ENCODE results near the gene CFAP74.
"Not testable (repeated sequence)": the region's sequence is repeated elsewhere in the genome, so short reads cannot be mapped to it uniquely, and the experiment has no call there.

The CFAP74 gene

GRCh38 chr1:1892763-1893120 is 110.8 kb downstream of the CFAP74 start:
- no peak overlapping the region for H3K4me3 ChIP-seq (ENCODE audit: low read depth, low read length)
- TF ChIP-seq CTCF (IDR thresholded peaks at IDR 0.05; ENCODE audit: borderline replicate concordance, insufficient read depth, low read depth, low read length): no peak

- TF ChIP-seq CTCF (IDR thresholded peaks at IDR 0.05; ENCODE audit: borderline replicate concordance, insufficient read depth, low read depth, low read length): no peak
- H3K4me3 ChIP-seq (ENCODE audit: low read depth, low read length): peak overlapping the region; percentile 60
Observed at GRCh38 chr1:1892079-1892762, 111.4 kb downstream of the CFAP74 start.

- peak overlapping the region; percentile 64 for H3K4me3 ChIP-seq (ENCODE audit: low read depth, low read length)
- no peak for TF ChIP-seq CTCF (IDR thresholded peaks at IDR 0.05; ENCODE audit: borderline replicate concordance, insufficient read depth, low read depth, low read length)
Observed at GRCh38 chr1:1891349-1892078, 112.1 kb downstream of the CFAP74 start.

GRCh38 chr1:1890506-1891348 is 112.9 kb downstream of the CFAP74 start, which contains the start of gene GNB1:
GNB1 (minus strand) TSS chr1:1891087; CDS start chr1:1825453, 65,634 bp downstream.
- H3K4me3 ChIP-seq (ENCODE audit: low read depth, low read length): peak within 1 kb of the TSS; percentile 100
- no peak for TF ChIP-seq CTCF (IDR thresholded peaks at IDR 0.05; ENCODE audit: borderline replicate concordance, insufficient read depth, low read depth, low read length)

GRCh38 chr1:1889847-1890505 is 113.6 kb downstream of the CFAP74 start:
- peak overlapping the region; percentile 100 for H3K4me3 ChIP-seq (ENCODE audit: low read depth, low read length)
- TF ChIP-seq CTCF (IDR thresholded peaks at IDR 0.05; ENCODE audit: borderline replicate concordance, insufficient read depth, low read depth, low read length): no peak

GRCh38 chr1:1889090-1889750 is 114.4 kb downstream of the CFAP74 start:
- no peak for TF ChIP-seq CTCF (IDR thresholded peaks at IDR 0.05; ENCODE audit: borderline replicate concordance, insufficient read depth, low read depth, low read length)

GRCh38 chr1:1883890-1884289 is 119.7 kb downstream of the CFAP74 start:
- not testable (repeated sequence) for H3K4me3 ChIP-seq (ENCODE audit: low read depth, low read length)

More at GRCh38 chr1:1889090-1889750, 114.4 kb downstream of the CFAP74 start:
- H3K4me3 ChIP-seq (ENCODE audit: low read depth, low read length): peak overlapping the region; percentile 100
